ENCODE measurements around the gene ZBTB38. TPM values are rescaled to one million over a fixed set of nuclear protein-coding genes. Genes with fewer than 3 reads are reported as not detected.

The ZBTB38 gene
- total and polyA plus RNA-seq, 2 experiments from 2014 or later = 8.7 to 11.5 TPM

DNA sequence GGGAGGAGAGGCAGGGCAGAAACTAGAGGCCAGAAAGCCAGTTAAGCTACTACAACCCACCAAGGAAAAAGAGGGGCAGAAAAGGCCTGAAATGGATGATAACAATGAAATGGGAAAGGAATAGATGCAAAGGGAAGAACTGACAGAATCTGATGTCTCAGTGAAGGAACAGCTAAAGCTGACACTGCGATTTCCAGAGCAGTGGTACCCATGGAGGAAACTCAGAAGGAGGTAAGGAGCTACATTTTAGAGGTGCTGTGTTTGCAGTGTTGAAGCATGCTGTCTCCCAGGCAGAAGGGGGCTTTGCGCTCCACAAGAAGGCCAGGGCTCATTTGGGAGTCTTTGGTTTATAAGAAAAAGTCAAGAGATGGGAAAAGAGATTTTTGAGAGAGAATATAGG is 38.0 kb downstream of the ZBTB38 start:
- no peak overlapping the region for H3K4me2 ChIP-seq
- H3K36me3 ChIP-seq (ENCODE audit: insufficient read depth) = no peaks in the 10 kb centered on the region
- H3K27ac ChIP-seq (ENCODE audit: low read depth) = no peak overlapping the region
- TF ChIP-seq, protein P1, sequence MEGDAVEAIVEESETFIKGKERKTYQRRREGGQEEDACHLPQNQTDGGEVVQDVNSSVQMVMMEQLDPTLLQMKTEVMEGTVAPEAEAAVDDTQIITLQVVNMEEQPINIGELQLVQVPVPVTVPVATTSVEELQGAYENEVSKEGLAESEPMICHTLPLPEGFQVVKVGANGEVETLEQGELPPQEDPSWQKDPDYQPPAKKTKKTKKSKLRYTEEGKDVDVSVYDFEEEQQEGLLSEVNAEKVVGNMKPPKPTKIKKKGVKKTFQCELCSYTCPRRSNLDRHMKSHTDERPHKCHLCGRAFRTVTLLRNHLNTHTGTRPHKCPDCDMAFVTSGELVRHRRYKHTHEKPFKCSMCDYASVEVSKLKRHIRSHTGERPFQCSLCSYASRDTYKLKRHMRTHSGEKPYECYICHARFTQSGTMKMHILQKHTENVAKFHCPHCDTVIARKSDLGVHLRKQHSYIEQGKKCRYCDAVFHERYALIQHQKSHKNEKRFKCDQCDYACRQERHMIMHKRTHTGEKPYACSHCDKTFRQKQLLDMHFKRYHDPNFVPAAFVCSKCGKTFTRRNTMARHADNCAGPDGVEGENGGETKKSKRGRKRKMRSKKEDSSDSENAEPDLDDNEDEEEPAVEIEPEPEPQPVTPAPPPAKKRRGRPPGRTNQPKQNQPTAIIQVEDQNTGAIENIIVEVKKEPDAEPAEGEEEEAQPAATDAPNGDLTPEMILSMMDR (conservative IDR thresholded peaks at IDR 0.05; ENCODE audit: low read depth in 2 of 2) = no peak
- TF ChIP-seq STAT1 (IDR thresholded peaks at IDR 0.05; ENCODE audit: unreplicated experiment) (no peak), POLR2AphosphoS5 (IDR thresholded peaks at IDR 0.05; ENCODE audit: low read depth) (no peak), JUNB (IDR thresholded peaks at IDR 0.05; ENCODE audit: unreplicated experiment) (no peak), EZH2 (IDR thresholded peaks at IDR 0.05; ENCODE audit: low read depth, unreplicated experiment) (no peak), EZH2phosphoT487 (IDR thresholded peaks at IDR 0.05; ENCODE audit: unreplicated experiment) (no peak), CREB1 (CRISPR knock-in tag; IDR thresholded peaks at IDR 0.05; ENCODE audit: low read depth) (no peak), NANOG (IDR thresholded peaks at IDR 0.05; ENCODE audit: borderline replicate concordance) (no peak), ZNF114 (CRISPR knock-in tag; IDR thresholded peaks at IDR 0.05) (no peak), REST (IDR thresholded peaks at IDR 0.05; ENCODE audit: unreplicated experiment) (no peak), ZNF331 (CRISPR knock-in tag; IDR thresholded peaks at IDR 0.05; ENCODE audit: low read depth) (no peak)
- TF ChIP-seq, protein P2, sequence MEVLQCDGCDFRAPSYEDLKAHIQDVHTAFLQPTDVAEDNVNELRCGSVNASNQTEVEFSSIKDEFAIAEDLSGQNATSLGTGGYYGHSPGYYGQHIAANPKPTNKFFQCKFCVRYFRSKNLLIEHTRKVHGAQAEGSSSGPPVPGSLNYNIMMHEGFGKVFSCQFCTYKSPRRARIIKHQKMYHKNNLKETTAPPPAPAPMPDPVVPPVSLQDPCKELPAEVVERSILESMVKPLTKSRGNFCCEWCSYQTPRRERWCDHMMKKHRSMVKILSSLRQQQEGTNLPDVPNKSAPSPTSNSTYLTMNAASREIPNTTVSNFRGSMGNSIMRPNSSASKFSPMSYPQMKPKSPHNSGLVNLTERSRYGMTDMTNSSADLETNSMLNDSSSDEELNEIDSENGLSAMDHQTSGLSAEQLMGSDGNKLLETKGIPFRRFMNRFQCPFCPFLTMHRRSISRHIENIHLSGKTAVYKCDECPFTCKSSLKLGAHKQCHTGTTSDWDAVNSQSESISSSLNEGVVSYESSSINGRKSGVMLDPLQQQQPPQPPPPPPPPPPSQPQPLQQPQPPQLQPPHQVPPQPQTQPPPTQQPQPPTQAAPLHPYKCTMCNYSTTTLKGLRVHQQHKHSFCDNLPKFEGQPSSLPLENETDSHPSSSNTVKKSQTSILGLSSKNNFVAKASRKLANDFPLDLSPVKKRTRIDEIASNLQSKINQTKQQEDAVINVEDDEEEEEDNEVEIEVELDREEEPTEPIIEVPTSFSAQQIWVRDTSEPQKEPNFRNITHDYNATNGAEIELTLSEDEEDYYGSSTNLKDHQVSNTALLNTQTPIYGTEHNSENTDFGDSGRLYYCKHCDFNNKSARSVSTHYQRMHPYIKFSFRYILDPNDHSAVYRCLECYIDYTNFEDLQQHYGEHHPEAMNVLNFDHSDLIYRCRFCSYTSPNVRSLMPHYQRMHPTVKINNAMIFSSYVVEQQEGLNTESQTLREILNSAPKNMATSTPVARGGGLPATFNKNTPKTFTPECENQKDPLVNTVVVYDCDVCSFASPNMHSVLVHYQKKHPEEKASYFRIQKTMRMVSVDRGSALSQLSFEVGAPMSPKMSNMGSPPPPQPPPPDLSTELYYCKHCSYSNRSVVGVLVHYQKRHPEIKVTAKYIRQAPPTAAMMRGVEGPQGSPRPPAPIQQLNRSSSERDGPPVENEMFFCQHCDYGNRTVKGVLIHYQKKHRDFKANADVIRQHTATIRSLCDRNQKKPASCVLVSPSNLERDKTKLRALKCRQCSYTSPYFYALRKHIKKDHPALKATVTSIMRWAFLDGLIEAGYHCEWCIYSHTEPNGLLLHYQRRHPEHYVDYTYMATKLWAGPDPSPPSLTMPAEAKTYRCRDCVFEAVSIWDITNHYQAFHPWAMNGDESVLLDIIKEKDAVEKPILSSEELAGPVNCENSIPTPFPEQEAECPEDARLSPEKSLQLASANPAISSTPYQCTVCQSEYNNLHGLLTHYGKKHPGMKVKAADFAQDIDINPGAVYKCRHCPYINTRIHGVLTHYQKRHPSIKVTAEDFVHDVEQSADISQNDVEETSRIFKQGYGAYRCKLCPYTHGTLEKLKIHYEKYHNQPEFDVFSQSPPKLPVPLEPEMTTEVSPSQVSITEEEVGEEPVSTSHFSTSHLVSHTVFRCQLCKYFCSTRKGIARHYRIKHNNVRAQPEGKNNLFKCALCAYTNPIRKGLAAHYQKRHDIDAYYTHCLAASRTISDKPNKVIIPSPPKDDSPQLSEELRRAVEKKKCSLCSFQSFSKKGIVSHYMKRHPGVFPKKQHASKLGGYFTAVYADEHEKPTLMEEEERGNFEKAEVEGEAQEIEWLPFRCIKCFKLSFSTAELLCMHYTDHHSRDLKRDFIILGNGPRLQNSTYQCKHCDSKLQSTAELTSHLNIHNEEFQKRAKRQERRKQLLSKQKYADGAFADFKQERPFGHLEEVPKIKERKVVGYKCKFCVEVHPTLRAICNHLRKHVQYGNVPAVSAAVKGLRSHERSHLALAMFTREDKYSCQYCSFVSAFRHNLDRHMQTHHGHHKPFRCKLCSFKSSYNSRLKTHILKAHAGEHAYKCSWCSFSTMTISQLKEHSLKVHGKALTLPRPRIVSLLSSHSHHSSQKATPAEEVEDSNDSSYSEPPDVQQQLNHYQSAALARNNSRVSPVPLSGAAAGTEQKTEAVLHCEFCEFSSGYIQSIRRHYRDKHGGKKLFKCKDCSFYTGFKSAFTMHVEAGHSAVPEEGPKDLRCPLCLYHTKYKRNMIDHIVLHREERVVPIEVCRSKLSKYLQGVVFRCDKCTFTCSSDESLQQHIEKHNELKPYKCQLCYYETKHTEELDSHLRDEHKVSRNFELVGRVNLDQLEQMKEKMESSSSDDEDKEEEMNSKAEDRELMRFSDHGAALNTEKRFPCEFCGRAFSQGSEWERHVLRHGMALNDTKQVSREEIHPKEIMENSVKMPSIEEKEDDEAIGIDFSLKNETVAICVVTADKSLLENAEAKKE (CRISPR knock-in tag; IDR thresholded peaks at IDR 0.05) = no peak
- TF ChIP-seq, protein P3, sequence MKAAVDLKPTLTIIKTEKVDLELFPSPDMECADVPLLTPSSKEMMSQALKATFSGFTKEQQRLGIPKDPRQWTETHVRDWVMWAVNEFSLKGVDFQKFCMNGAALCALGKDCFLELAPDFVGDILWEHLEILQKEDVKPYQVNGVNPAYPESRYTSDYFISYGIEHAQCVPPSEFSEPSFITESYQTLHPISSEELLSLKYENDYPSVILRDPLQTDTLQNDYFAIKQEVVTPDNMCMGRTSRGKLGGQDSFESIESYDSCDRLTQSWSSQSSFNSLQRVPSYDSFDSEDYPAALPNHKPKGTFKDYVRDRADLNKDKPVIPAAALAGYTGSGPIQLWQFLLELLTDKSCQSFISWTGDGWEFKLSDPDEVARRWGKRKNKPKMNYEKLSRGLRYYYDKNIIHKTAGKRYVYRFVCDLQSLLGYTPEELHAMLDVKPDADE (IDR thresholded peaks at IDR 0.05) = no peak
- H3K4me3 ChIP-seq = no peak overlapping the region
- no peak overlapping the region for H2AFZ ChIP-seq
- peaks cover 16% of the 10 kb centered on the region for H3K4me1 ChIP-seq (ENCODE audit: insufficient read depth)
- Mint-ChIP-seq H3K9me3 (no peaks in the 10 kb centered on the region), H3K27me3 (ENCODE audit: insufficient read depth, low read depth, poor library complexity) (peaks cover 8% of the 10 kb centered on the region), H3K4me3 (no peak overlapping the region), H3K36me3 (ENCODE audit: low read depth) (no peaks in the 10 kb centered on the region), H3K4me1 (peaks cover 9% of the 10 kb centered on the region), H3K27ac (no peak overlapping the region)
- no peaks in the 10 kb centered on the region for H3K79me2 ChIP-seq (replicated peaks; ENCODE audit: insufficient read depth)
- DNase-seq (ENCODE audit: low spot score) = no peak
- H3F3A ChIP-seq (replicated peaks; ENCODE audit: low read depth) = no peaks in the 10 kb centered on the region
- H3K9me2 ChIP-seq (ENCODE audit: insufficient read depth) = no peaks in the 10 kb centered on the region
- H4K20me1 ChIP-seq (replicated peaks; ENCODE audit: insufficient read depth) = no peaks in the 10 kb centered on the region
- ATAC-seq = no peak
- peaks cover 39% of the 10 kb centered on the region for H3K27me3 ChIP-seq (ENCODE audit: insufficient read depth)

Measured in GM23338 (cell line).